ENCODE measurements around the gene RS1.

Gene RS1

GRCh38 chrX:18607966-18608365 lies 63.9 kb downstream of the RS1 start:
- Histone ChIP-seq H3K9me3 (ENCODE audit: insufficient read depth, low read length) (no peaks in the 10 kb centered on the region), H3K27me3 (ENCODE audit: insufficient read depth, insufficient read length) (no peaks in the 10 kb centered on the region), H3K9ac (ENCODE audit: insufficient read length, low read depth) (no peak overlapping the region), H3K36me3 (ENCODE audit: insufficient read depth, insufficient read length, low read length) (peaks cover 31% of the 10 kb centered on the region), H3K4me1 (ENCODE audit: insufficient read depth, insufficient read length) (no peaks in the 10 kb centered on the region), H3K4me3 (ENCODE audit: insufficient read length, low read depth) (no peak overlapping the region)
- DNase-seq (ENCODE audit: low read depth, low spot score), result no peak
- TF ChIP-seq YY1 (IDR thresholded peaks at IDR 0.05; ENCODE audit: insufficient read depth, insufficient read length), result no peak
- TF ChIP-seq ZNF274 (IDR thresholded peaks at IDR 0.05; ENCODE audit: low read depth, low read length), result no peak

- Histone ChIP-seq H3K9ac (ENCODE audit: insufficient read length, low read depth) (no peak overlapping the region), H3K4me1 (ENCODE audit: insufficient read depth, insufficient read length) (no peaks in the 10 kb centered on the region), H3K4me3 (ENCODE audit: insufficient read length, low read depth) (no peak overlapping the region), H3K27me3 (ENCODE audit: insufficient read depth, insufficient read length) (no peaks in the 10 kb centered on the region), H3K9me3 (ENCODE audit: insufficient read depth, low read length) (no peaks in the 10 kb centered on the region), H3K36me3 (ENCODE audit: insufficient read depth, insufficient read length, low read length) (peaks cover 11% of the 10 kb centered on the region)
- no peak for TF ChIP-seq YY1 (IDR thresholded peaks at IDR 0.05; ENCODE audit: insufficient read depth, insufficient read length)
- TF ChIP-seq ZNF274 (IDR thresholded peaks at IDR 0.05; ENCODE audit: low read depth, low read length), result no peak
- TF ChIP-seq SUZ12 (IDR thresholded peaks at IDR 0.05; ENCODE audit: extremely low read depth, insufficient read depth, insufficient read length), result no peak
- no peak for DNase-seq (ENCODE audit: low read depth, low spot score)
Observed at GRCh38 chrX:18598413-18598812, 73.5 kb downstream of the RS1 start.

GRCh38 chrX:18596096-18596495 lies 75.8 kb downstream of the RS1 start:
- Histone ChIP-seq H3K9me3 (ENCODE audit: insufficient read depth, low read length) (no peaks in the 10 kb centered on the region), H3K9ac (ENCODE audit: insufficient read length, low read depth) (no peak overlapping the region), H3K27me3 (ENCODE audit: insufficient read depth, insufficient read length) (no peaks in the 10 kb centered on the region), H3K36me3 (ENCODE audit: insufficient read depth, insufficient read length, low read length) (peaks cover 9% of the 10 kb centered on the region), H3K4me3 (ENCODE audit: insufficient read length, low read depth) (no peak overlapping the region), H3K4me1 (ENCODE audit: insufficient read depth, insufficient read length) (no peaks in the 10 kb centered on the region)
- TF ChIP-seq ZNF274 (IDR thresholded peaks at IDR 0.05; ENCODE audit: low read depth, low read length), result no peak
- TF ChIP-seq SUZ12 (IDR thresholded peaks at IDR 0.05; ENCODE audit: extremely low read depth, insufficient read depth, insufficient read length), result no peak
- no peak for DNase-seq (ENCODE audit: low read depth, low spot score)

- H3K4me1 ChIP-seq (ENCODE audit: insufficient read depth, insufficient read length), result no peaks in the 10 kb centered on the region
- H3K4me3 ChIP-seq (ENCODE audit: insufficient read length, low read depth), result no peak overlapping the region
- H3K27me3 ChIP-seq (ENCODE audit: insufficient read depth, insufficient read length), result no peaks in the 10 kb centered on the region
- no peak for DNase-seq (ENCODE audit: low read depth, low spot score)
- no peak overlapping the region for H3K9ac ChIP-seq (ENCODE audit: insufficient read length, low read depth)
- H3K9me3 ChIP-seq (ENCODE audit: insufficient read depth, low read length), result no peaks in the 10 kb centered on the region
- no peak for TF ChIP-seq SUZ12 (IDR thresholded peaks at IDR 0.05; ENCODE audit: extremely low read depth, insufficient read depth, insufficient read length)
- TF ChIP-seq ZNF274 (IDR thresholded peaks at IDR 0.05; ENCODE audit: low read depth, low read length), result no peak
- no peak for TF ChIP-seq YY1 (IDR thresholded peaks at IDR 0.05; ENCODE audit: insufficient read depth, insufficient read length)
- peaks cover 4% of the 10 kb centered on the region for H3K36me3 ChIP-seq (ENCODE audit: insufficient read depth, insufficient read length, low read length)
Observed at GRCh38 chrX:18594079-18594478, 77.8 kb downstream of the RS1 start.

- Histone ChIP-seq H3K9me3 (ENCODE audit: insufficient read depth, low read length) (no peaks in the 10 kb centered on the region), H3K27me3 (ENCODE audit: insufficient read depth, insufficient read length) (no peaks in the 10 kb centered on the region), H3K36me3 (ENCODE audit: insufficient read depth, insufficient read length, low read length) (peaks cover 7% of the 10 kb centered on the region), H3K4me3 (ENCODE audit: insufficient read length, low read depth) (no peak overlapping the region), H3K4me1 (ENCODE audit: insufficient read depth, insufficient read length) (no peaks in the 10 kb centered on the region), H3K9ac (ENCODE audit: insufficient read length, low read depth) (no peak overlapping the region)
- no peak for TF ChIP-seq ZNF274 (IDR thresholded peaks at IDR 0.05; ENCODE audit: low read depth, low read length)
- no peak for TF ChIP-seq YY1 (IDR thresholded peaks at IDR 0.05; ENCODE audit: insufficient read depth, insufficient read length)
- no peak for TF ChIP-seq SUZ12 (IDR thresholded peaks at IDR 0.05; ENCODE audit: extremely low read depth, insufficient read depth, insufficient read length)
- no peak for DNase-seq (ENCODE audit: low read depth, low spot score)
Observed at GRCh38 chrX:18591834-18592233, 80.1 kb downstream of the RS1 start.
